Gastrocnemius medialis (tissue), 4 donors: Measurements from ENCODE around the gene WNT3A.

ENCODE experiments used
- POLR2A ChIP-seq, 2 donors: fragments of 450-650 bp; IDR thresholded peaks; one replicate each; pipeline ENCODE4 v1.6.1; 2017; ENCODE audit warnings: antibody characterized with exemption in 2 of 2, mild to moderate bottlenecking in 2 of 2, moderate library complexity in 2 of 2
- TF ChIP-seq, protein P1 (sequence below), 5 experiments: fragments of 450-650 bp in 3 of 5; fragments of 200-600 bp in 2 of 5; sonication (generic) in 2 of 5; IDR thresholded peaks in 4 of 5; conservative IDR thresholded peaks in 1 of 5; 1 replicate in 4 of 5; 2 replicates in 1 of 5; pipeline ENCODE4 v1.5.1; 2016 to 2019; ENCODE audit warnings: antibody characterized with exemption in 5 of 5, mild to moderate bottlenecking in 3 of 5, moderate library complexity in 3 of 5

DNA sequence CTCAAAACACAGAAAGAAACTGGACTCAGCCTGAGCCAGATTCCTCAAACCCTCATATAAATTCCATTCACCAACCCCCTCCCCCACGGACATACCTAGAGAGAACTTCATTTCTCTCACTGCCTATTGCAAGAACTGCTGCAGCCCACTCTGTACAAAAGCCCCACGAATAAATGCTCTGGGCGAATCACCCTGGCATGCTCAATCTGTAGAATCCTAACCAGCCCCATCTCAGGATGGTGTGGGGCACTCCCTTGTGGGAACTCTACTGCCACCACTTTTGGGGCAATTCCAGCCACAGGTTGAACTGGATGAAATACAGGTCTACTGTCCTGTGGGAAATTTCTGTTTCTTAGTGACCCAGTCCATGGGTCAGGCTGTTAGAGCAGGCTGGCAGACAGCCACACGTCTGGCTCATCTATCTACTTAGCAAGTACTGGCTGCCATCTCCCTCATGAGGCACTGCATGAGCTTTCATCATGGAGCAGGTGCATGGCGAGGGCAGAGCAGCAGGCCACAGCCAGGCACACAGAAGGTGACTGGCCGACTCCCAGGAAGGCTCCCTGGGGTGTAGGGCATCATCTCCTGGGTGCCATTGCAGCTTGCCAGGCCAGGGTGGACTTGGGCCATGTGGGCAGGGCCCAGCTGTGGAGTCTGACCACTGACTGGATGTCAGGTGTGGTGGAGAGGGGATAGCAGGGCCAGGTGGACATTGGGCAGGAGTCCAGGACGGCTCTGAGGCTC is 97.9 kb downstream of the WNT3A start:
- TF ChIP-seq, protein P1, sequence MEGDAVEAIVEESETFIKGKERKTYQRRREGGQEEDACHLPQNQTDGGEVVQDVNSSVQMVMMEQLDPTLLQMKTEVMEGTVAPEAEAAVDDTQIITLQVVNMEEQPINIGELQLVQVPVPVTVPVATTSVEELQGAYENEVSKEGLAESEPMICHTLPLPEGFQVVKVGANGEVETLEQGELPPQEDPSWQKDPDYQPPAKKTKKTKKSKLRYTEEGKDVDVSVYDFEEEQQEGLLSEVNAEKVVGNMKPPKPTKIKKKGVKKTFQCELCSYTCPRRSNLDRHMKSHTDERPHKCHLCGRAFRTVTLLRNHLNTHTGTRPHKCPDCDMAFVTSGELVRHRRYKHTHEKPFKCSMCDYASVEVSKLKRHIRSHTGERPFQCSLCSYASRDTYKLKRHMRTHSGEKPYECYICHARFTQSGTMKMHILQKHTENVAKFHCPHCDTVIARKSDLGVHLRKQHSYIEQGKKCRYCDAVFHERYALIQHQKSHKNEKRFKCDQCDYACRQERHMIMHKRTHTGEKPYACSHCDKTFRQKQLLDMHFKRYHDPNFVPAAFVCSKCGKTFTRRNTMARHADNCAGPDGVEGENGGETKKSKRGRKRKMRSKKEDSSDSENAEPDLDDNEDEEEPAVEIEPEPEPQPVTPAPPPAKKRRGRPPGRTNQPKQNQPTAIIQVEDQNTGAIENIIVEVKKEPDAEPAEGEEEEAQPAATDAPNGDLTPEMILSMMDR (IDR thresholded peaks at IDR 0.05 in 4 of 5, conservative IDR thresholded peaks at IDR 0.05 in 1 of 5) = no peak
- TF ChIP-seq POLR2A (IDR thresholded peaks at IDR 0.05) = no peak
